Measurements from ENCODE around the gene JAZF1. TPM values are rescaled to one million over a fixed set of nuclear protein-coding genes. Genes with fewer than 3 reads are reported as not detected.
A peak's percentile ranks its signal among the peaks of the same experiment; 100 is the strongest.

The JAZF1 gene
- total and polyA plus RNA-seq, 10 of the 15 experiments (the other 5 are each of a cell fraction or from before 2014, with no cell fraction given) = 0.04 to 0.82 (median 0.15) TPM; not detected in 3

- H3K79me2 ChIP-seq (ENCODE audit: control insufficient read depth, insufficient read depth, low read length) = no peaks in the 10 kb centered on the region
- no peaks in the 10 kb centered on the region; a peak in 4 of 4 replicates for H3K27me3 ChIP-seq (replicated peaks in 1 of 2; ENCODE audit: control insufficient read depth in 2 of 2, insufficient read depth in 2 of 2, low read length in 1 of 2)
- H3K36me3 ChIP-seq (ENCODE audit: control insufficient read depth in 2 of 2, insufficient read depth in 2 of 2, low read length in 1 of 2) = no peaks in the 10 kb centered on the region
- RAD21 ChIA-PET (ENCODE audit: unreplicated experiment) = no interaction called here
- DNase-seq (ENCODE audit: low read depth, low spot score) (no peak), ATAC-seq (no peak), FAIRE-seq (no peak)
- H3K9me3 ChIP-seq (replicated peaks; ENCODE audit: control insufficient read depth, insufficient read depth, low read length) = no peaks in the 10 kb centered on the region
- CTCF ChIA-PET = interaction anchor here (0.6 to 1.1 kb wide), 2 partner anchors 16 to 734 kb away, joined by 3 read pairs; no protein-coding TSS in a partner anchor
- no peak overlapping the region for H3K4me2 ChIP-seq (ENCODE audit: control insufficient read depth, insufficient read depth)
- POLR2A ChIA-PET = no interaction called here
- no peak overlapping the region for H2AFZ ChIP-seq (ENCODE audit: control insufficient read depth, low read depth, low read length)
- 7% methylated on average over 5 of the region's 5 CpGs for WGBS (ENCODE audit: insufficient coverage, insufficient replicate concordance, low lambda C conversion rate, missing lambda C conversion rate)
- SMC1A ChIA-PET (ENCODE audit: uncharacterized antibody, unreplicated experiment) = no interaction called here
- H3K27ac ChIP-seq (ENCODE audit: control insufficient read depth, insufficient read depth) = no peak overlapping the region
- H3K4me3 ChIP-seq = no peak overlapping the region
- intact Hi-C loops (cut with micrococcal nuclease; ENCODE audit: unreplicated experiment) (no loop called here), in situ Hi-C loops (cut with MboI) (no loop called here)
- no peaks in the 10 kb centered on the region for H3K4me1 ChIP-seq (ENCODE audit: control insufficient read depth, insufficient read depth, low read length)
- no TSS peak for BruUV-seq (replicated peaks)
- H4K20me1 ChIP-seq (ENCODE audit: control insufficient read depth, insufficient read depth) = peaks cover 3% of the 10 kb centered on the region; the same call in 1 of the 2 replicates
- no peak overlapping the region for H3K9ac ChIP-seq (ENCODE audit: control insufficient read depth, insufficient read depth, low read length)
- peak; percentile 27 to 49; a peak in 2 of 4 replicates for TF ChIP-seq BHLHE40 (IDR thresholded peaks at IDR 0.05; ENCODE audit: borderline replicate concordance in 1 of 2, low read depth in 2 of 2, low read length in 1 of 2)
- TF ChIP-seq TCF3 (IDR thresholded peaks at IDR 0.05; ENCODE audit: borderline replicate concordance, insufficient read depth, low read depth, low read length) = no peak
- TF ChIP-seq STAT1 (conservative IDR thresholded peaks at IDR 0.05) = no peak
Measured at GRCh38 chr7:28123752-28124151, 56.8 kb downstream of the JAZF1 start.

- intact Hi-C loops (cut with micrococcal nuclease; ENCODE audit: unreplicated experiment) = no loop called here
- FAIRE-seq (no peak), DNase-seq (ENCODE audit: low read depth, low spot score) (no peak), ATAC-seq (no peak)
- Histone ChIP-seq H3K27me3 (replicated peaks in 1 of 2; ENCODE audit: control insufficient read depth in 2 of 2, insufficient read depth in 2 of 2, low read length in 1 of 2) (no peaks in the 10 kb centered on the region; a peak in 3 of 4 replicates), H3K4me3 (no peak overlapping the region), H3K4me1 (ENCODE audit: control insufficient read depth, insufficient read depth, low read length) (no peaks in the 10 kb centered on the region), H3K9me3 (replicated peaks; ENCODE audit: control insufficient read depth, insufficient read depth, low read length) (no peaks in the 10 kb centered on the region), H4K20me1 (ENCODE audit: control insufficient read depth, insufficient read depth) (peaks cover 3% of the 10 kb centered on the region; the same call in 1 of the 2 replicates), H3K79me2 (ENCODE audit: control insufficient read depth, insufficient read depth, low read length) (no peaks in the 10 kb centered on the region), H3K4me2 (ENCODE audit: control insufficient read depth, insufficient read depth) (no peak overlapping the region), H3K36me3 (ENCODE audit: control insufficient read depth in 2 of 2, insufficient read depth in 2 of 2, low read length in 1 of 2) (no peaks in the 10 kb centered on the region), H3K27ac (ENCODE audit: control insufficient read depth, insufficient read depth) (no peak overlapping the region), H2AFZ (ENCODE audit: control insufficient read depth, low read depth, low read length) (no peak overlapping the region), H3K9ac (ENCODE audit: control insufficient read depth, insufficient read depth, low read length) (no peak overlapping the region)
- TF ChIP-seq STAT1 (conservative IDR thresholded peaks at IDR 0.05) (no peak), JUND (IDR thresholded peaks at IDR 0.05; ENCODE audit: low read depth, low read length) (no peak), SUZ12 (IDR thresholded peaks at IDR 0.05; ENCODE audit: unreplicated experiment) (no peak), MAX (IDR thresholded peaks at IDR 0.05; ENCODE audit: low read depth, low read length) (no peak), FOS (IDR thresholded peaks at IDR 0.05; ENCODE audit: borderline replicate concordance, extremely low read depth, insufficient read length) (no peak), IKZF2 (IDR thresholded peaks at IDR 0.05) (no peak), USF2 (IDR thresholded peaks at IDR 0.05; ENCODE audit: borderline replicate concordance, low read depth, low read length) (no peak), KAT2A (conservative IDR thresholded peaks at IDR 0.05; ENCODE audit: control insufficient read depth, low read depth, low read length) (no peak), ELK1 (IDR thresholded peaks at IDR 0.05; ENCODE audit: low read depth, low read length) (no peak), ZNF274 (IDR thresholded peaks at IDR 0.05; ENCODE audit: insufficient read depth, insufficient read length) (no peak), KLF5 (IDR thresholded peaks at IDR 0.05; ENCODE audit: partially characterized antibody) (no peak)
- no TSS peak for BruUV-seq (replicated peaks)
- WGBS (ENCODE audit: insufficient coverage, insufficient replicate concordance, low lambda C conversion rate, missing lambda C conversion rate) = 43% methylated on average over 5 of the region's 5 CpGs
- ChIA-PET POLR2A (no interaction called here), SMC1A (ENCODE audit: uncharacterized antibody, unreplicated experiment) (no interaction called here), RAD21 (ENCODE audit: unreplicated experiment) (no interaction called here), CTCF (interaction anchor here (0.8 to 1.7 kb wide), 3 partner anchors 10 to 29 kb away, joined by 3 to 4 read pairs (median 3); no protein-coding TSS in a partner anchor)
- in situ Hi-C loops (cut with MboI) = no loop called here
Measured at GRCh38 chr7:28121496-28121895, 59.1 kb downstream of the JAZF1 start.
